ENCODE results near the gene SPTA1. TPM values are rescaled to one million over a fixed set of nuclear protein-coding genes. Genes with fewer than 3 reads are reported as not detected.

The SPTA1 gene
- total and polyA plus RNA-seq, 2 of the 8 experiments (the other 6 are each of a cell fraction or from before 2014, with no cell fraction given) = not detected

DNA sequence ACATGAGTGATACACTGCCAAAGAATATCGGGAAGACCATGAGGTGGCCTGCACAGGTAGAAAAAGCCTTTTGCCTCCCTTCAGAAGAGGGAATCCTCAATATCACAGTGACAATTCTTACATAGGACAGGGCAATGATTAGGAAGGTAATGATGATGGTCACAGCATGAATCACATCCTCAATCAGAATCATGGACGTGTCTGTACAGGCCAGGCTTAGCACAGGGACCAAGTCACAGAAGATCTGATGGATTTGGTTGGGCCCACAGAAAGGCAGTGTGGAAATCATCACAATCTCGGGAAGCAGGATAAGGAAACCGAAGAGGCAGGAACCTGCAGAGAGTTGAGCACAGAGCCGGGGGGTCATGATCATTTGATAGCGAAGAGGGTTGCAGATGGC, 30.8 kb upstream of the SPTA1 start (continued):
- TF ChIP-seq RFX5 (IDR thresholded peaks at IDR 0.05; ENCODE audit: borderline replicate concordance, low read depth, low read length) = no peak
- no peak for TF ChIP-seq POLR2AphosphoS5 (IDR thresholded peaks at IDR 0.05; ENCODE audit: low read depth, low read length)
- TF ChIP-seq TAF1 (IDR thresholded peaks at IDR 0.05; ENCODE audit: low read depth, low read length) = no peak
- TF ChIP-seq CBX8 (IDR thresholded peaks at IDR 0.05; ENCODE audit: borderline replicate concordance, low read depth, low read length) = no peak
